GM19328 (cell line): ENCODE results near the gene TPP2.

Experiments used
- ATAC-seq: cut with Tn5 transposase; IDR thresholded peaks from one replicate; pipeline ENCODE4 v1.9.1; 2021; ENCODE audit warnings: mild to moderate bottlenecking, moderate library complexity; ENCODE audit not compliant: unreplicated experiment

Gene TPP2

GRCh38 chr13:102596147-102597028 is at the start of gene TPP2:
TSS of gene TPP2 (plus strand) at chr13:102596986. CDS start at chr13:102597039, 53 bp downstream.
- ATAC-seq: peak; percentile 76

GRCh38 chr13:102548811-102549210 is 48.0 kb upstream of the TPP2 start:
- ATAC-seq: no peak

- ATAC-seq: no peak
These were observed 46.3 kb upstream of the TPP2 start for GRCh38 chr13:102550507-102550906.

GRCh38 chr13:102555914-102556553 is 40.8 kb upstream of the TPP2 start:
- no peak for ATAC-seq

- no peak for ATAC-seq
These were observed 40.0 kb upstream of the TPP2 start for GRCh38 chr13:102556806-102557205.

GRCh38 chr13:102558029-102558428 is 38.8 kb upstream of the TPP2 start:
- ATAC-seq: no peak

- ATAC-seq: no peak
These were observed 34.9 kb upstream of the TPP2 start for GRCh38 chr13:102561933-102562332.

- ATAC-seq: no peak
These were observed 33.5 kb upstream of the TPP2 start for GRCh38 chr13:102563267-102563666.

- ATAC-seq: no peak
These were observed 32.2 kb upstream of the TPP2 start for GRCh38 chr13:102564564-102564963.

GRCh38 chr13:102566513-102566912 is 30.3 kb upstream of the TPP2 start:
- ATAC-seq: no peak

- no peak for ATAC-seq
These were observed 28.9 kb upstream of the TPP2 start for GRCh38 chr13:102567857-102568256.

GRCh38 chr13:102569488-102569887 is 27.3 kb upstream of the TPP2 start:
- ATAC-seq: no peak

- ATAC-seq: no peak
These were observed 25.7 kb upstream of the TPP2 start for GRCh38 chr13:102571075-102571474.

GRCh38 chr13:102572323-102572722 is 24.5 kb upstream of the TPP2 start:
- no peak for ATAC-seq

- peak; percentile 76 for ATAC-seq
These were observed 16.1 kb upstream of the TPP2 start for GRCh38 chr13:102580552-102581169.

GRCh38 chr13:102582256-102582655 is 14.5 kb upstream of the TPP2 start:
- no peak for ATAC-seq

GRCh38 chr13:102584434-102584833 is 12.4 kb upstream of the TPP2 start:
- no peak for ATAC-seq

- no peak for ATAC-seq
These were observed 10.2 kb upstream of the TPP2 start for GRCh38 chr13:102586615-102587014.

- ATAC-seq: no peak
These were observed 8.9 kb upstream of the TPP2 start for GRCh38 chr13:102587916-102588315.

GRCh38 chr13:102589301-102589822 is 7.4 kb upstream of the TPP2 start:
- no peak for ATAC-seq

- ATAC-seq: peak; percentile 36
These were observed 4.6 kb upstream of the TPP2 start for GRCh38 chr13:102591988-102592781.
